H1 (cell line): ENCODE measurements around the gene MACROD2. TPM values are rescaled to one million over a fixed set of nuclear protein-coding genes. Genes with fewer than 3 reads are reported as not detected.

Experiments used
- ATF2 ChIP-seq: IDR thresholded peaks from 2 replicates; pipeline ENCODE4 v1.6.1; 2012; ENCODE audit warnings: low read length, inconsistent platforms
- BRCA1 ChIP-seq: IDR thresholded peaks from 2 replicates; pipeline ENCODE4 v1.6.1; 2012; ENCODE audit warnings: low read depth, low read length, improper control_type of control experiment
- CBX5 ChIP-seq: fragments of 300-800, 300-1000 bp; sonication (generic); IDR thresholded peaks from 2 replicates; pipeline ENCODE4 v1.7.1; 2016; ENCODE audit warnings: antibody characterized with exemption, low read length, low read depth
- KDM5A ChIP-seq: fragments of 200-600 bp; IDR thresholded peaks from 2 replicates; pipeline ENCODE4 v1.7.1; 2012; ENCODE audit warnings: mild to moderate bottlenecking, low read length, inconsistent platforms, mixed read lengths
- POU5F1 ChIP-seq: IDR thresholded peaks from 2 replicates; pipeline ENCODE4 v1.6.1; 2011; ENCODE audit warnings: low read depth, mild to moderate bottlenecking, low read length, moderate library complexity
- RXRA ChIP-seq: IDR thresholded peaks from 2 replicates; pipeline ENCODE4 v1.6.1; 2011; ENCODE audit warnings: low read depth, mild to moderate bottlenecking, low read length, moderate library complexity; ENCODE audit not compliant: insufficient read depth
- SRF ChIP-seq: IDR thresholded peaks from 2 replicates; pipeline ENCODE4 v1.6.1; 2011; ENCODE audit warnings: mild to moderate bottlenecking, low read depth, low read length, moderate library complexity
- TAF7 ChIP-seq: optimal IDR thresholded peaks from 2 replicates; pipeline ENCODE3; 2011; ENCODE audit warnings: low read depth, mild to moderate bottlenecking, inconsistent platforms, low read length, moderate library complexity, borderline replicate concordance
- ZNF274 ChIP-seq: IDR thresholded peaks from 2 replicates; pipeline ENCODE4 v1.7.0; 2012; ENCODE audit warnings: low read length, borderline replicate concordance; ENCODE audit errors: extremely low read depth
- polyA plus RNA-seq, 7 experiments: library from polyadenylated mRNA; depleted of rRNA in 3 of 7; stranded (reverse) in 5 of 7; unstranded in 2 of 7; fragments of >200 nt in 5 of 7; fragments of 200-250 nt in 2 of 7; gene quantifications; 1 replicate in 5 of 7; 2 replicates in 1 of 7; 4 replicates in 1 of 7; pipeline versions ENCODE4 v1.2.1 to v1.2.3, GENCODE V29; 2011 to 2013; ENCODE audit warnings: missing spikeins in 2 of 7, mixed read lengths in 2 of 7
- total RNA-seq: library from RNA; stranded (reverse); fragmentation: NEBNext Ultra II Directional; extraction: Animal tissue kit (Norgen Biotek cat#: 25700); gene quantifications from 2 replicates; pipeline ENCODE4 v1.2.1, GENCODE V29; 2021
- TF ChIP-seq, protein P1 (sequence below): fragments of 300-600 bp; sonication (generic); IDR thresholded peaks from 2 replicates; pipeline ENCODE4 v1.7.1; 2012; ENCODE audit warnings: low read length, moderate library complexity, mild to moderate bottlenecking, inconsistent platforms; ENCODE audit not compliant: insufficient replicate concordance

Gene MACROD2
- total and polyA plus RNA-seq, 2 of the 8 experiments (the other 6 are each of a cell fraction or from before 2014, with no cell fraction given), result 0.70 to 3.9 TPM

GRCh38 chr20:15288106-15288505 is 1292.8 kb downstream of the MACROD2 start (continued):
- TF ChIP-seq, protein P1, sequence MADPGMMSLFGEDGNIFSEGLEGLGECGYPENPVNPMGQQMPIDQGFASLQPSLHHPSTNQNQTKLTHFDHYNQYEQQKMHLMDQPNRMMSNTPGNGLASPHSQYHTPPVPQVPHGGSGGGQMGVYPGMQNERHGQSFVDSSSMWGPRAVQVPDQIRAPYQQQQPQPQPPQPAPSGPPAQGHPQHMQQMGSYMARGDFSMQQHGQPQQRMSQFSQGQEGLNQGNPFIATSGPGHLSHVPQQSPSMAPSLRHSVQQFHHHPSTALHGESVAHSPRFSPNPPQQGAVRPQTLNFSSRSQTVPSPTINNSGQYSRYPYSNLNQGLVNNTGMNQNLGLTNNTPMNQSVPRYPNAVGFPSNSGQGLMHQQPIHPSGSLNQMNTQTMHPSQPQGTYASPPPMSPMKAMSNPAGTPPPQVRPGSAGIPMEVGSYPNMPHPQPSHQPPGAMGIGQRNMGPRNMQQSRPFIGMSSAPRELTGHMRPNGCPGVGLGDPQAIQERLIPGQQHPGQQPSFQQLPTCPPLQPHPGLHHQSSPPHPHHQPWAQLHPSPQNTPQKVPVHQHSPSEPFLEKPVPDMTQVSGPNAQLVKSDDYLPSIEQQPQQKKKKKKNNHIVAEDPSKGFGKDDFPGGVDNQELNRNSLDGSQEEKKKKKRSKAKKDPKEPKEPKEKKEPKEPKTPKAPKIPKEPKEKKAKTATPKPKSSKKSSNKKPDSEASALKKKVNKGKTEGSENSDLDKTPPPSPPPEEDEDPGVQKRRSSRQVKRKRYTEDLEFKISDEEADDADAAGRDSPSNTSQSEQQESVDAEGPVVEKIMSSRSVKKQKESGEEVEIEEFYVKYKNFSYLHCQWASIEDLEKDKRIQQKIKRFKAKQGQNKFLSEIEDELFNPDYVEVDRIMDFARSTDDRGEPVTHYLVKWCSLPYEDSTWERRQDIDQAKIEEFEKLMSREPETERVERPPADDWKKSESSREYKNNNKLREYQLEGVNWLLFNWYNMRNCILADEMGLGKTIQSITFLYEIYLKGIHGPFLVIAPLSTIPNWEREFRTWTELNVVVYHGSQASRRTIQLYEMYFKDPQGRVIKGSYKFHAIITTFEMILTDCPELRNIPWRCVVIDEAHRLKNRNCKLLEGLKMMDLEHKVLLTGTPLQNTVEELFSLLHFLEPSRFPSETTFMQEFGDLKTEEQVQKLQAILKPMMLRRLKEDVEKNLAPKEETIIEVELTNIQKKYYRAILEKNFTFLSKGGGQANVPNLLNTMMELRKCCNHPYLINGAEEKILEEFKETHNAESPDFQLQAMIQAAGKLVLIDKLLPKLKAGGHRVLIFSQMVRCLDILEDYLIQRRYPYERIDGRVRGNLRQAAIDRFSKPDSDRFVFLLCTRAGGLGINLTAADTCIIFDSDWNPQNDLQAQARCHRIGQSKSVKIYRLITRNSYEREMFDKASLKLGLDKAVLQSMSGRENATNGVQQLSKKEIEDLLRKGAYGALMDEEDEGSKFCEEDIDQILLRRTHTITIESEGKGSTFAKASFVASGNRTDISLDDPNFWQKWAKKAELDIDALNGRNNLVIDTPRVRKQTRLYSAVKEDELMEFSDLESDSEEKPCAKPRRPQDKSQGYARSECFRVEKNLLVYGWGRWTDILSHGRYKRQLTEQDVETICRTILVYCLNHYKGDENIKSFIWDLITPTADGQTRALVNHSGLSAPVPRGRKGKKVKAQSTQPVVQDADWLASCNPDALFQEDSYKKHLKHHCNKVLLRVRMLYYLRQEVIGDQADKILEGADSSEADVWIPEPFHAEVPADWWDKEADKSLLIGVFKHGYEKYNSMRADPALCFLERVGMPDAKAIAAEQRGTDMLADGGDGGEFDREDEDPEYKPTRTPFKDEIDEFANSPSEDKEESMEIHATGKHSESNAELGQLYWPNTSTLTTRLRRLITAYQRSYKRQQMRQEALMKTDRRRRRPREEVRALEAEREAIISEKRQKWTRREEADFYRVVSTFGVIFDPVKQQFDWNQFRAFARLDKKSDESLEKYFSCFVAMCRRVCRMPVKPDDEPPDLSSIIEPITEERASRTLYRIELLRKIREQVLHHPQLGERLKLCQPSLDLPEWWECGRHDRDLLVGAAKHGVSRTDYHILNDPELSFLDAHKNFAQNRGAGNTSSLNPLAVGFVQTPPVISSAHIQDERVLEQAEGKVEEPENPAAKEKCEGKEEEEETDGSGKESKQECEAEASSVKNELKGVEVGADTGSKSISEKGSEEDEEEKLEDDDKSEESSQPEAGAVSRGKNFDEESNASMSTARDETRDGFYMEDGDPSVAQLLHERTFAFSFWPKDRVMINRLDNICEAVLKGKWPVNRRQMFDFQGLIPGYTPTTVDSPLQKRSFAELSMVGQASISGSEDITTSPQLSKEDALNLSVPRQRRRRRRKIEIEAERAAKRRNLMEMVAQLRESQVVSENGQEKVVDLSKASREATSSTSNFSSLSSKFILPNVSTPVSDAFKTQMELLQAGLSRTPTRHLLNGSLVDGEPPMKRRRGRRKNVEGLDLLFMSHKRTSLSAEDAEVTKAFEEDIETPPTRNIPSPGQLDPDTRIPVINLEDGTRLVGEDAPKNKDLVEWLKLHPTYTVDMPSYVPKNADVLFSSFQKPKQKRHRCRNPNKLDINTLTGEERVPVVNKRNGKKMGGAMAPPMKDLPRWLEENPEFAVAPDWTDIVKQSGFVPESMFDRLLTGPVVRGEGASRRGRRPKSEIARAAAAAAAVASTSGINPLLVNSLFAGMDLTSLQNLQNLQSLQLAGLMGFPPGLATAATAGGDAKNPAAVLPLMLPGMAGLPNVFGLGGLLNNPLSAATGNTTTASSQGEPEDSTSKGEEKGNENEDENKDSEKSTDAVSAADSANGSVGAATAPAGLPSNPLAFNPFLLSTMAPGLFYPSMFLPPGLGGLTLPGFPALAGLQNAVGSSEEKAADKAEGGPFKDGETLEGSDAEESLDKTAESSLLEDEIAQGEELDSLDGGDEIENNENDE, result no peak
- TF ChIP-seq RXRA, result no peak
- no peak for TF ChIP-seq CBX5
- TF ChIP-seq POU5F1, result no peak
- TF ChIP-seq KDM5A, result no peak
- TF ChIP-seq SRF, result no peak
- no peak for TF ChIP-seq ZNF274
- TF ChIP-seq BRCA1, result no peak
- no peak for TF ChIP-seq TAF7
- no peak for TF ChIP-seq ATF2
